Activated naive CD4-positive, alpha-beta T cell treated with anti-CD3 and anti-CD28 coated beads, Interleukin-2, amount 10 ng/mL, durations not matched to agents 7 days and 5 days (primary cell): ENCODE data around the gene POLR3B.
"Not testable (repeated sequence)": the region's sequence is repeated elsewhere in the genome, so short reads cannot be mapped to it uniquely, and the experiment has no call there.

ENCODE experiments used
- CTCF ChIA-PET: fragments of 350-600 bp; sonication (Branson Sonifier 250); formaldehyde crosslinking; loops from one replicate; lab custom pipeline; 2021; ENCODE audit warnings: antibody characterized with exemption; lab: Charles Lee
- DNase-seq: peaks from one replicate; pipeline ENCODE4 v3.0.0-alpha.2; 2020
- H3K27ac Mint-ChIP-seq: one replicate; pipeline ENCODE4 v1.8.0; 2021; ENCODE audit warnings: mild to moderate bottlenecking, moderate library complexity, mixed read lengths
- H3K27me3 Mint-ChIP-seq: one replicate; pipeline ENCODE4 v1.8.0; 2021; ENCODE audit warnings: mild to moderate bottlenecking, mixed read lengths
- H3K36me3 Mint-ChIP-seq: one replicate; pipeline ENCODE4 v1.8.0; 2021; ENCODE audit warnings: mixed read lengths
- H3K4me1 Mint-ChIP-seq: one replicate; pipeline ENCODE4 v1.8.0; 2021; ENCODE audit warnings: mixed read lengths
- H3K4me3 Mint-ChIP-seq: one replicate; pipeline ENCODE4 v1.8.0; 2021; ENCODE audit warnings: mild to moderate bottlenecking, moderate library complexity, mixed read lengths
- H3K9me3 Mint-ChIP-seq: one replicate; pipeline ENCODE4 v1.8.0; 2021; ENCODE audit warnings: mixed read lengths

POLR3B gene

GRCh38 chr12:106359646-106360399 is 2.3 kb downstream of the POLR3B start:
- H3K9me3 Mint-ChIP-seq, result no peaks in the 10 kb centered on the region
- no peaks in the 10 kb centered on the region for H3K36me3 Mint-ChIP-seq
- DNase-seq, result no peak
- peaks cover 16% of the 10 kb centered on the region for H3K4me1 Mint-ChIP-seq
- no peak overlapping the region for H3K27ac Mint-ChIP-seq
- no peak overlapping the region for H3K4me3 Mint-ChIP-seq
- CTCF ChIA-PET, result no interaction called here
- peaks cover 7% of the 10 kb centered on the region for H3K27me3 Mint-ChIP-seq

- Mint-ChIP-seq H3K27me3 (peaks cover 7% of the 10 kb centered on the region), H3K9me3 (no peaks in the 10 kb centered on the region), H3K4me1 (peaks cover 16% of the 10 kb centered on the region), H3K4me3 (no peak overlapping the region), H3K27ac (no peak overlapping the region), H3K36me3 (no peaks in the 10 kb centered on the region)
- DNase-seq, result no peak
- CTCF ChIA-PET, result no interaction called here
Measured at GRCh38 chr12:106360400-106360994, 2.9 kb downstream of the POLR3B start.

GRCh38 chr12:106362971-106363370 is 5.4 kb downstream of the POLR3B start:
- no peaks in the 10 kb centered on the region for H3K9me3 Mint-ChIP-seq
- CTCF ChIA-PET, result no interaction called here
- DNase-seq, result no peak
- H3K4me3 Mint-ChIP-seq, result no peak overlapping the region
- peaks cover 8% of the 10 kb centered on the region for H3K4me1 Mint-ChIP-seq
- H3K27me3 Mint-ChIP-seq, result peaks cover 1% of the 10 kb centered on the region
- H3K36me3 Mint-ChIP-seq, result peaks cover 2% of the 10 kb centered on the region
- no peak overlapping the region for H3K27ac Mint-ChIP-seq

GRCh38 chr12:106364261-106364660 is 6.7 kb downstream of the POLR3B start:
- CTCF ChIA-PET, result interaction anchor here (1.2 kb wide), 1 partner anchor 555 kb away, joined by 3 read pairs; no protein-coding TSS in a partner anchor
- no peaks in the 10 kb centered on the region for H3K4me1 Mint-ChIP-seq
- no peak overlapping the region for H3K4me3 Mint-ChIP-seq

GRCh38 chr12:106369624-106370346 is 12.2 kb downstream of the POLR3B start:
- no peak for DNase-seq
- CTCF ChIA-PET, result no interaction called here
- Mint-ChIP-seq H3K36me3 (peaks cover 24% of the 10 kb centered on the region), H3K4me1 (no peaks in the 10 kb centered on the region), H3K27me3 (no peaks in the 10 kb centered on the region), H3K9me3 (no peaks in the 10 kb centered on the region), H3K27ac (no peak overlapping the region), H3K4me3 (no peak overlapping the region)

More at GRCh38 chr12:106364261-106364660, 6.7 kb downstream of the POLR3B start:
- no peak overlapping the region for H3K27ac Mint-ChIP-seq
- no peaks in the 10 kb centered on the region for H3K9me3 Mint-ChIP-seq
- DNase-seq, result no peak
- H3K36me3 Mint-ChIP-seq, result peaks cover 2% of the 10 kb centered on the region
- H3K27me3 Mint-ChIP-seq, result no peaks in the 10 kb centered on the region

- H3K9me3 Mint-ChIP-seq, result no peaks in the 10 kb centered on the region
- no peak overlapping the region for H3K4me3 Mint-ChIP-seq
- DNase-seq, result no peak
- CTCF ChIA-PET, result interaction anchor here (1.1 to 1.6 kb wide), 2 partner anchors 540 to 726 kb away, joined by 3 to 4 read pairs; no protein-coding TSS in a partner anchor
- H3K36me3 Mint-ChIP-seq, result peaks cover 36% of the 10 kb centered on the region
- peaks cover 13% of the 10 kb centered on the region for H3K4me1 Mint-ChIP-seq
- no peaks in the 10 kb centered on the region for H3K27me3 Mint-ChIP-seq
- no peak overlapping the region for H3K27ac Mint-ChIP-seq
Measured at GRCh38 chr12:106378788-106379187, 21.2 kb downstream of the POLR3B start.

GRCh38 chr12:106380954-106381353 is 23.4 kb downstream of the POLR3B start:
- CTCF ChIA-PET, result interaction anchor here (1.0 to 2.5 kb wide), 3 partner anchors 23 to 552 kb away, joined by 3 to 11 read pairs (median 4); partner anchors contain the start of gene POLR3B
- Mint-ChIP-seq H3K27ac (no peak overlapping the region), H3K9me3 (no peaks in the 10 kb centered on the region), H3K4me3 (no peak overlapping the region), H3K4me1 (peaks cover 13% of the 10 kb centered on the region), H3K36me3 (peaks cover 36% of the 10 kb centered on the region), H3K27me3 (no peaks in the 10 kb centered on the region)
- DNase-seq, result no peak

GRCh38 chr12:106381866-106382265 is 24.3 kb downstream of the POLR3B start:
- DNase-seq, H3K9me3 Mint-ChIP-seq, H3K27ac Mint-ChIP-seq, H3K4me3 Mint-ChIP-seq, H3K27me3 Mint-ChIP-seq: not testable (repeated sequence)
- Mint-ChIP-seq H3K36me3 (peaks cover 32% of the 10 kb centered on the region), H3K4me1 (peaks cover 13% of the 10 kb centered on the region)
- CTCF ChIA-PET, result interaction anchor here (1.7 to 2.5 kb wide), 2 partner anchors 24 to 537 kb away, joined by 4 to 11 read pairs; partner anchors contain the start of gene POLR3B

GRCh38 chr12:106386813-106387535 is 29.4 kb downstream of the POLR3B start:
- CTCF ChIA-PET, result interaction anchor here (1.0 to 2.7 kb wide), 6 partner anchors 29 to 533 kb away, joined by 3 to 27 read pairs (median 4); partner anchors contain the start of gene POLR3B
- no peak overlapping the region for H3K27ac Mint-ChIP-seq
- H3K4me1 Mint-ChIP-seq, result no peaks in the 10 kb centered on the region
- no peak overlapping the region for H3K4me3 Mint-ChIP-seq
- peaks cover 13% of the 10 kb centered on the region for H3K36me3 Mint-ChIP-seq
- no peaks in the 10 kb centered on the region for H3K9me3 Mint-ChIP-seq
- no peaks in the 10 kb centered on the region for H3K27me3 Mint-ChIP-seq
- no peak for DNase-seq

- no peak overlapping the region for H3K27ac Mint-ChIP-seq
- H3K27me3 Mint-ChIP-seq, result no peaks in the 10 kb centered on the region
- H3K4me3 Mint-ChIP-seq, result no peak overlapping the region
- H3K36me3 Mint-ChIP-seq, result peaks cover 6% of the 10 kb centered on the region
- H3K9me3 Mint-ChIP-seq, result no peaks in the 10 kb centered on the region
- H3K4me1 Mint-ChIP-seq, result no peaks in the 10 kb centered on the region
- no peak for DNase-seq
- CTCF ChIA-PET, result interaction anchor here (0.7 to 2.7 kb wide), 5 partner anchors 10 to 532 kb away, joined by 3 to 27 read pairs (median 4); partner anchors contain the start of gene POLR3B
Measured at GRCh38 chr12:106387848-106388377, 30.4 kb downstream of the POLR3B start.

GRCh38 chr12:106389151-106389550 is 31.6 kb downstream of the POLR3B start:
- Mint-ChIP-seq H3K36me3 (peaks cover 9% of the 10 kb centered on the region), H3K4me3 (no peak overlapping the region), H3K9me3 (no peaks in the 10 kb centered on the region), H3K27me3 (no peaks in the 10 kb centered on the region), H3K4me1 (no peaks in the 10 kb centered on the region), H3K27ac (no peak overlapping the region)
- DNase-seq, result no peak
- CTCF ChIA-PET, result interaction anchor here (1.6 kb wide), 1 partner anchor 453 kb away, joined by 3 read pairs; no protein-coding TSS in a partner anchor

GRCh38 chr12:106392759-106393158 is 35.2 kb downstream of the POLR3B start:
- Mint-ChIP-seq H3K4me3 (no peak overlapping the region), H3K4me1 (peaks cover 2% of the 10 kb centered on the region), H3K36me3 (peaks cover 32% of the 10 kb centered on the region), H3K9me3 (no peaks in the 10 kb centered on the region), H3K27me3 (no peaks in the 10 kb centered on the region), H3K27ac (no peak overlapping the region)
- CTCF ChIA-PET, result interaction anchor here (0.7 kb wide), 1 partner anchor 448 kb away, joined by 3 read pairs; no protein-coding TSS in a partner anchor
- DNase-seq, result no peak

- Mint-ChIP-seq H3K9me3 (no peaks in the 10 kb centered on the region), H3K27ac (no peak overlapping the region), H3K36me3 (peaks cover 10% of the 10 kb centered on the region), H3K4me3 (no peak overlapping the region), H3K27me3 (no peaks in the 10 kb centered on the region), H3K4me1 (no peaks in the 10 kb centered on the region)
- DNase-seq, result no peak
- CTCF ChIA-PET, result no interaction called here
Measured at GRCh38 chr12:106409878-106410277, 52.3 kb downstream of the POLR3B start.
